NCI-H187 (cell line): ENCODE data around the gene ABHD17B.

Source experiments
- DNase-seq, 2 experiments: peaks; one replicate each; lab custom pipeline; 2025; lab: John Stamatoyannopoulos, UW

Gene ABHD17B

DNA sequence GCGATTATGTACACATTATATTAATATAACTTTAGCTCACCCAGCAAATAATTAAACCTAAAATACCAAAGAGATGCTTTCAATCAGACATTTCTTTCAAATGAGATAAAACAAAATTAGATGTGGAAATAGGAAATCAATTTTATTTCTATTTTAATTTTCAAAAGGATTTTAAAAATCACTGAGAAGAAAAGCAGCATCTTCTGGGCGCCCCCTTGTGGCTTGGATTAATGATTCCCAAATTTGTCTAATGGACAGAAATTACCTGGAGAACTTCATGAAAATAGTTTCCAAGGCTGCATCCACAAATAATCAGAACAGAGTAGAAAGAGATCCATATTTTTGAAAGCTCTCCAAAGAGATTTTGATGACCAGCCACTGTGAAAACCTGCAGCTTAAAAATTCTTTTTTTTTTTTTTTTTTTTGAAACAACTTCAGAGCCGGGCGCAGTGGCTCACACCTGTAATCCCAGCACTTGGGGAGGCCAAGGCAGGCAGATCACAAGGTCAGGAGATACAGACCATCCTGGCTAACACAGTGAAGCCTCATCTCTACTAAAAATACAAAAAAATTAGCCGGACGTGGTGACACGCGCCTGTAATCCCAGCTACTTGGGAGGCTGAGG, 91.8 kb downstream of the ABHD17B start:
- no peak for DNase-seq

DNA sequence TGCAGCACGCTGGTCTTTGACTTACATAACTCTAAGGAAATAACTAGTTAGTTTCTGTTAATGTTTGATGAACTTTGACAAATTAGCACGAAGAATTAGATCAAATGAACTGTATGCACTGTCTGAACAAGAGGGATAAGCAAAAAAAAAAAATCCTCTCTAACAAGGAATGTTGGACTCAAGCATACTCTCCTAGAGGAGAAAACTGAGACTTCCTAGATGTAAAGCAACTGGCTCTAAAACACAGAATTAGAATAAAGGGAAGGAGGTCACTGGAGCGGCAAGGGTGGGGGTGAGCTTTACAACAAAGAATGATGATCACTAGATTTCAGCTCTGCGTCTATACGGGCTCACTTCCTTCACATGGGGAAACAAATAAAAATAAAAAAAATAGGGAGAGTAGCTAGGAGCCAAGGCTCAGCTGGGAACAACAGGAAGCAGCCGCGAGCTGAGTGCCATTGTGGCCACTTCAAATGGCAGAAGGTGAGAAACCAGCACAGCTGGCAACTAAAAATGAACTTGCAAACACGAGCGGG, 94.0 kb downstream of the ABHD17B start:
- DNase-seq: no peak
